DND-41 (cell line): ENCODE measurements around the gene MUC5B.
A peak's percentile ranks its signal among the peaks of the same experiment; 100 is the strongest.

Experiments
- ATAC-seq: fragments of 200-7000 bp; cut with Tn5 transposase; 3 replicates; pipeline ENCODE4 v1.9.1; 2021; ENCODE audit warnings: low read depth; ENCODE audit not compliant: insufficient read depth
- DNase-seq: peaks from one replicate; pipeline ENCODE4 v3.0.0-alpha.2; 2020
- H2AFZ ChIP-seq: 2 replicates; pipeline ENCODE4 v1.6.0; 2012; ENCODE audit warnings: low read depth, low read length
- H3K27ac ChIP-seq: 2 replicates; pipeline ENCODE4 v1.5.1; 2012; ENCODE audit warnings: low read length, inconsistent platforms
- H3K27me3 ChIP-seq: fragments of 200-600 bp; sonication (generic); 2 replicates; pipeline ENCODE4 v1.6.0; 2012; ENCODE audit warnings: low read length, mild to moderate bottlenecking, inconsistent platforms; ENCODE audit not compliant: insufficient read depth, poor library complexity
- H3K36me3 ChIP-seq: 2 replicates; pipeline ENCODE4 v1.5.1; 2012; ENCODE audit warnings: low read length, inconsistent platforms; ENCODE audit not compliant: insufficient read depth
- H3K4me1 ChIP-seq: 2 replicates; pipeline ENCODE4 v1.5.1; 2012; ENCODE audit warnings: mild to moderate bottlenecking, low read length; ENCODE audit not compliant: insufficient read depth
- H3K4me2 ChIP-seq: 2 replicates; pipeline ENCODE4 v1.6.0; 2012; ENCODE audit warnings: mild to moderate bottlenecking, moderate library complexity, low read length, inconsistent platforms; ENCODE audit not compliant: insufficient read depth
- H3K4me3 ChIP-seq, 2 experiments: fragments of 200-600 bp in 1 of 2; shearing (Covaris generic) in 1 of 2; 2 replicates each; pipeline ENCODE4 v1.5.1; 2012 to 2016; ENCODE audit warnings: inconsistent platforms in 2 of 2, low read length in 2 of 2, mild to moderate bottlenecking in 2 of 2, low read depth in 1 of 2, moderate library complexity in 1 of 2
- H3K79me2 ChIP-seq: 2 replicates; pipeline ENCODE4 v1.6.0; 2012; ENCODE audit warnings: low read length, inconsistent platforms; ENCODE audit not compliant: insufficient read depth
- H3K9ac ChIP-seq: 2 replicates; pipeline ENCODE4 v1.6.0; 2012; ENCODE audit warnings: low read depth, mild to moderate bottlenecking, inconsistent platforms, low read length, moderate library complexity
- H3K9me3 ChIP-seq: 2 replicates; pipeline ENCODE4 v1.5.1; 2012; ENCODE audit warnings: low read length, moderate library complexity, mild to moderate bottlenecking, inconsistent platforms; ENCODE audit not compliant: insufficient read depth, severe bottlenecking
- H4K20me1 ChIP-seq: 2 replicates; pipeline ENCODE4 v1.6.0; 2012; ENCODE audit warnings: low read length; ENCODE audit not compliant: insufficient read depth
- CTCF ChIP-seq: IDR thresholded peaks from 2 replicates; pipeline ENCODE4 v1.5.1; 2012; ENCODE audit warnings: borderline replicate concordance, low read length, moderate library complexity, mild to moderate bottlenecking; ENCODE audit not compliant: poor library complexity, severe bottlenecking; ENCODE audit errors: extremely low read depth
- EZH2 ChIP-seq: IDR thresholded peaks from 3 replicates; pipeline ENCODE4 v1.6.1; 2012; ENCODE audit warnings: borderline replicate concordance, low read depth, mild to moderate bottlenecking, moderate library complexity, low read length, inconsistent platforms; ENCODE audit not compliant: severe bottlenecking

The MUC5B gene

DNA sequence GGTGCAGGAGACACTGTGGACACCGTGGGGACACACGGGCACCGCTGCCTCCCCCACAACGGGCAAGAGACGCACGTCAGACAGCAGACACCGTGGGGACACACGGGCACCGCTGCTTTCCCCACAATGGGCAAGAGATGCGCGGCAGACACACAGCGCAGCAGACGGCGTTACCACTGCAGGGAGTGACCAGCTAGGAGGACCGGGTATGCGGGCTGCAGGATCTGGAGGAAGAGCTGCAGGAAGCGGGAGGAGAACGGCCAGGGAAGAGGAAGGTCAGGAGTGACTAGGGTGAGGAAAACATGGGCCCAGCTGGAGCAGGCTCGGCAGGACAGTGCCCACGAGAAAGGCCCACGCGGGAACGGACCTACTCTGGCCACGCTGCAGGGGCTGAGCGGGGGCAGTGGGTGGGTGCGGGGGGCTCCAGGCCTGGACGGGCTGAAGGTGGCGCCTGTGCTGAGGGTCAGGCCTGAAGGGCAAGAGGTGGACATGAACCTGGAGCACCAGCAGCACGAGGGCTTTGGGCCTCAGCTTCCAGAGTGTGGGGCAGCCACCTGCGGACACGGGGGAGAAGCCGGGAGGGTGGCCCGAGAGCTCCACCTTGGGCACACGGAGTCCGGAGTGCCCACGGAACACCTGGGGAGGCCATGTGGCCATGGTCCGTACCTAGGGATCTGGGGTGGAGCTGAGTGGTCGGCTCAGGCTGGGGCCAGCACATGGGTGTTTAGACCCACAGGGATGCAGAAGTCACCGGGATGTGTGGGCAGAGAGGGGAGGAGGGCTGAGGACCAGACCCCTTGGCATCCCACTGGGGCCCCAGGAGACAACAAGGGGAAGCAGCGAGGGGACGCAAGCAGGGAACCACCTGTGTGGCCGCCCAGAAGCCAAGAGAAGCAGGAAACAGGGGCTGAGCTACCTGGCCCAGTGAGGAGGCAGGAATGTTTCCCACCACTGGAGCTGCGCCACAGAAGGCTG, 70.1 kb downstream of the MUC5B start:
- Histone ChIP-seq H3K27ac (no peak overlapping the region), H3K4me3 (no peak overlapping the region), H4K20me1 (peaks cover 60% of the 10 kb centered on the region), H2AFZ (no peak overlapping the region), H3K9me3 (no peaks in the 10 kb centered on the region), H3K4me1 (no peaks in the 10 kb centered on the region), H3K79me2 (peaks cover 30% of the 10 kb centered on the region), H3K27me3 (no peaks in the 10 kb centered on the region), H3K9ac (no peak overlapping the region), H3K4me2 (no peak overlapping the region), H3K36me3 (peaks cover 69% of the 10 kb centered on the region)
- TF ChIP-seq CTCF = no peak
- no peak for TF ChIP-seq EZH2
- ATAC-seq = no peak
- no peak for DNase-seq

- ATAC-seq = peak; percentile 62; the same call in 2 of the 3 replicates
- Histone ChIP-seq H3K4me3 (no peak overlapping the region), H2AFZ (no peak overlapping the region), H3K27ac (no peak overlapping the region), H3K79me2 (peaks cover 36% of the 10 kb centered on the region), H3K9ac (no peak overlapping the region), H3K36me3 (peaks cover 62% of the 10 kb centered on the region), H3K27me3 (no peaks in the 10 kb centered on the region), H3K4me1 (no peaks in the 10 kb centered on the region), H3K9me3 (no peaks in the 10 kb centered on the region), H4K20me1 (peaks cover 61% of the 10 kb centered on the region), H3K4me2 (no peak overlapping the region)
- no peak for DNase-seq
- TF ChIP-seq EZH2 (no peak), CTCF (peak; percentile 55)
Observed at GRCh38 chr11:1293619-1294015, 70.8 kb downstream of the MUC5B start.

- TF ChIP-seq EZH2 (no peak), CTCF (no peak)
- Histone ChIP-seq H3K79me2 (peaks cover 49% of the 10 kb centered on the region), H3K4me1 (no peaks in the 10 kb centered on the region), H4K20me1 (peaks cover 61% of the 10 kb centered on the region), H3K9ac (no peak overlapping the region), H3K27ac (no peak overlapping the region), H3K4me2 (no peak overlapping the region), H3K36me3 (peaks cover 50% of the 10 kb centered on the region), H2AFZ (no peak overlapping the region), H3K27me3 (no peaks in the 10 kb centered on the region), H3K9me3 (no peaks in the 10 kb centered on the region), H3K4me3 (no peak overlapping the region)
- DNase-seq = no peak
- ATAC-seq = no peak
Observed at GRCh38 chr11:1295086-1295485, 72.2 kb downstream of the MUC5B start.
